ENCODE measurements around the gene KIF9. TPM values are rescaled to one million over a fixed set of nuclear protein-coding genes. Genes with fewer than 3 reads are reported as not detected.
"Not testable (repeated sequence)": the region's sequence is repeated elsewhere in the genome, so short reads cannot be mapped to it uniquely, and the experiment has no call there.

The KIF9 gene
- total RNA-seq, 1 donor from 2014 or later = 12.1 TPM

GRCh38 chr3:47261301-47261700, 21.3 kb downstream of the KIF9 start:
- no peak overlapping the region for H3K27ac Mint-ChIP-seq (ENCODE audit: unreplicated experiment)
- no peak for DNase-seq (ENCODE audit: low spot score)
- peaks cover 3% of the 10 kb centered on the region for H3K27me3 Mint-ChIP-seq (ENCODE audit: unreplicated experiment)
- H3K36me3 Mint-ChIP-seq (ENCODE audit: low read depth, unreplicated experiment) = peaks cover 4% of the 10 kb centered on the region
- no peak for TF ChIP-seq CTCF (IDR thresholded peaks at IDR 0.05; ENCODE audit: unreplicated experiment)
- H3K4me1 Mint-ChIP-seq (ENCODE audit: unreplicated experiment) = no peaks in the 10 kb centered on the region
- no peak overlapping the region for H3K4me3 Mint-ChIP-seq (ENCODE audit: unreplicated experiment)
- H3K9me3 Mint-ChIP-seq (ENCODE audit: unreplicated experiment) = no peaks in the 10 kb centered on the region

GRCh38 chr3:47260605-47261004, 22.0 kb downstream of the KIF9 start:
- H3K4me3 Mint-ChIP-seq (ENCODE audit: unreplicated experiment) = no peak overlapping the region
- TF ChIP-seq CTCF (IDR thresholded peaks at IDR 0.05; ENCODE audit: unreplicated experiment) = no peak
- no peaks in the 10 kb centered on the region for H3K4me1 Mint-ChIP-seq (ENCODE audit: unreplicated experiment)
- H3K27me3 Mint-ChIP-seq (ENCODE audit: unreplicated experiment) = peaks cover 3% of the 10 kb centered on the region
- peaks cover 4% of the 10 kb centered on the region for H3K36me3 Mint-ChIP-seq (ENCODE audit: low read depth, unreplicated experiment)
- no peak overlapping the region for H3K27ac Mint-ChIP-seq (ENCODE audit: unreplicated experiment)
- no peak for DNase-seq (ENCODE audit: low spot score)
- no peaks in the 10 kb centered on the region for H3K9me3 Mint-ChIP-seq (ENCODE audit: unreplicated experiment)

GRCh38 chr3:47259114-47259513, 23.5 kb downstream of the KIF9 start:
- no peak for DNase-seq (ENCODE audit: low spot score)
- peaks cover 3% of the 10 kb centered on the region for H3K27me3 Mint-ChIP-seq (ENCODE audit: unreplicated experiment)
- no peak for TF ChIP-seq CTCF (IDR thresholded peaks at IDR 0.05; ENCODE audit: unreplicated experiment)
- H3K4me3 Mint-ChIP-seq (ENCODE audit: unreplicated experiment) = no peak overlapping the region
- no peaks in the 10 kb centered on the region for H3K9me3 Mint-ChIP-seq (ENCODE audit: unreplicated experiment)
- no peaks in the 10 kb centered on the region for H3K36me3 Mint-ChIP-seq (ENCODE audit: low read depth, unreplicated experiment)
- H3K27ac Mint-ChIP-seq (ENCODE audit: unreplicated experiment) = no peak overlapping the region
- no peaks in the 10 kb centered on the region for H3K4me1 Mint-ChIP-seq (ENCODE audit: unreplicated experiment)

- H3K4me3 Mint-ChIP-seq (ENCODE audit: unreplicated experiment); H3K9me3 Mint-ChIP-seq (ENCODE audit: unreplicated experiment); H3K27ac Mint-ChIP-seq (ENCODE audit: unreplicated experiment); H3K27me3 Mint-ChIP-seq (ENCODE audit: unreplicated experiment); DNase-seq (ENCODE audit: low spot score); H3K4me1 Mint-ChIP-seq (ENCODE audit: unreplicated experiment); H3K36me3 Mint-ChIP-seq (ENCODE audit: low read depth, unreplicated experiment): not testable (repeated sequence)
Measured at GRCh38 chr3:47256331-47256730, 26.3 kb downstream of the KIF9 start.

- Mint-ChIP-seq H3K9me3 (ENCODE audit: unreplicated experiment) (no peaks in the 10 kb centered on the region), H3K27me3 (ENCODE audit: unreplicated experiment) (no peaks in the 10 kb centered on the region), H3K4me1 (ENCODE audit: unreplicated experiment) (peaks cover 2% of the 10 kb centered on the region), H3K27ac (ENCODE audit: unreplicated experiment) (no peak overlapping the region), H3K36me3 (ENCODE audit: low read depth, unreplicated experiment) (no peaks in the 10 kb centered on the region), H3K4me3 (ENCODE audit: unreplicated experiment) (peak overlapping the region; percentile 32)
- DNase-seq (ENCODE audit: low spot score) = no peak
- no peak for TF ChIP-seq CTCF (IDR thresholded peaks at IDR 0.05; ENCODE audit: unreplicated experiment)
Measured at GRCh38 chr3:47251689-47252088, 30.9 kb downstream of the KIF9 start.

GRCh38 chr3:47251085-47251484, 31.5 kb downstream of the KIF9 start:
- not testable (repeated sequence) for H3K27me3 Mint-ChIP-seq (ENCODE audit: unreplicated experiment); H3K4me1 Mint-ChIP-seq (ENCODE audit: unreplicated experiment); H3K9me3 Mint-ChIP-seq (ENCODE audit: unreplicated experiment); DNase-seq (ENCODE audit: low spot score); H3K27ac Mint-ChIP-seq (ENCODE audit: unreplicated experiment); H3K36me3 Mint-ChIP-seq (ENCODE audit: low read depth, unreplicated experiment); H3K4me3 Mint-ChIP-seq (ENCODE audit: unreplicated experiment)

Data from endothelial cell (in vitro differentiated cells).